RWPE1 (cell line): ENCODE data around the gene INO80B.
A peak's percentile ranks its signal among the peaks of the same experiment; 100 is the strongest.
"Not testable (repeated sequence)": the region's sequence is repeated elsewhere in the genome, so short reads cannot be mapped to it uniquely, and the experiment has no call there.

Source experiments
- CTCF ChIA-PET: fragments of 350-600 bp; sonication (Branson Sonifier 250); formaldehyde crosslinking; extraction: SDS; loops from one replicate; lab custom pipeline; 2021; lab: Yijun Ruan, JAX
- POLR2A ChIA-PET: fragments of 400-600 bp; formaldehyde crosslinking; extraction: SDS; loops from one replicate; lab custom pipeline; 2020; ENCODE audit warnings: antibody characterized with exemption; ENCODE audit not compliant: low non-redundant PET; lab: Yijun Ruan, JAX
- DNase-seq: peaks from one replicate; pipeline ENCODE4 v3.0.0; 2012; ENCODE audit warnings: low spot score
- H3K27ac ChIP-seq: fragments of 450-650 bp; 2 replicates; pipeline ENCODE4 v1.5.1; 2017
- CTCF ChIP-seq: fragments of 450-650 bp; conservative IDR thresholded peaks from 2 replicates; pipeline ENCODE4 v1.5.1; 2017; ENCODE audit warnings: low read depth, mild to moderate bottlenecking

INO80B gene

GRCh38 chr2:74458132-74458937 is 3.4 kb downstream of the INO80B start, which contains the start of gene WBP1:
TSS of gene WBP1 (plus strand) at chr2:74458438. CDS start at chr2:74458603, 165 bp downstream.
- POLR2A ChIA-PET = interaction anchor here (0.8 to 1.0 kb wide), 2 partner anchors 13 to 18 kb away, joined by 3 to 5 read pairs; no protein-coding TSS in a partner anchor
- CTCF ChIA-PET = interaction anchor here (1.5 to 1.8 kb wide), 2 partner anchors 25 to 74 kb away, joined by 4 to 6 read pairs; partner anchors contain the start of genes CCDC142 and TTC31
- TF ChIP-seq CTCF = no peak

GRCh38 chr2:74458938-74459363 is 4.1 kb downstream of the INO80B start:
- CTCF ChIA-PET = interaction anchor here (1.5 kb wide), 1 partner anchor 73 kb away, joined by 4 read pairs; no protein-coding TSS in a partner anchor
- H3K27ac ChIP-seq = peak overlapping the region; percentile 98
- POLR2A ChIA-PET = interaction anchor here (0.8 kb wide), 1 partner anchor 12 kb away, joined by 3 read pairs; no protein-coding TSS in a partner anchor
- no peak for DNase-seq
- TF ChIP-seq CTCF = no peak

More at GRCh38 chr2:74458132-74458937, 3.4 kb downstream of the INO80B start, which contains the start of gene WBP1:
- peak within 1 kb of the TSS; percentile 98 for H3K27ac ChIP-seq
- DNase-seq = peak; percentile 99

- DNase-seq, POLR2A ChIA-PET: not testable (repeated sequence)
- CTCF ChIA-PET = interaction anchor here (1.5 kb wide), 1 partner anchor 72 kb away, joined by 4 read pairs; no protein-coding TSS in a partner anchor
- peak overlapping the region; percentile 98 for H3K27ac ChIP-seq
Measured at GRCh38 chr2:74459503-74460118, 4.7 kb downstream of the INO80B start.

GRCh38 chr2:74460187-74460586 is 5.3 kb downstream of the INO80B start:
- peak overlapping the region; percentile 98 for H3K27ac ChIP-seq
- POLR2A ChIA-PET, DNase-seq: not testable (repeated sequence)
- CTCF ChIA-PET = interaction anchor here (1.5 kb wide), 1 partner anchor 72 kb away, joined by 4 read pairs; no protein-coding TSS in a partner anchor

- ChIA-PET POLR2A (no interaction called here), CTCF (interaction anchor here (0.6 to 1.1 kb wide), 2 partner anchors 11 to 83 kb away, joined by 4 read pairs; partner anchors contain the start of gene MRPL53)
- peak overlapping the region; percentile 98 for H3K27ac ChIP-seq
- no peak for DNase-seq
- TF ChIP-seq CTCF = no peak
Measured at GRCh38 chr2:74461187-74462053, 6.5 kb downstream of the INO80B start.

GRCh38 chr2:74462054-74462785 is 7.3 kb downstream of the INO80B start:
- peak overlapping the region; percentile 98 for H3K27ac ChIP-seq
- CTCF ChIA-PET = interaction anchor here (0.6 to 1.1 kb wide), 3 partner anchors 9 to 13 kb away, joined by 4 to 5 read pairs (median 4); partner anchors contain the start of gene MRPL53
- POLR2A ChIA-PET = no interaction called here
- no peak for TF ChIP-seq CTCF
- DNase-seq = no peak
